Thyroid gland (tissue), 4 donors: Measurements from ENCODE around the gene BTN2A1.

Experiments
- CTCF ChIP-seq, 6 experiments: fragments of 200-600 bp in 3 of 6; fragments of 450-650 bp in 3 of 6; sonication (generic) in 3 of 6; IDR thresholded peaks; one replicate each; pipeline ENCODE4 v1.5.1; 2016 to 2019; ENCODE audit warnings: antibody characterized with exemption in 6 of 6, mild to moderate bottlenecking in 2 of 6, inconsistent platforms in 1 of 6, moderate library complexity in 1 of 6
- POLR2A ChIP-seq, 2 donors: fragments of 450-650 bp; IDR thresholded peaks; one replicate each; pipeline ENCODE4 v1.6.1; 2017; ENCODE audit warnings: antibody characterized with exemption in 2 of 2, mild to moderate bottlenecking in 2 of 2, moderate library complexity in 1 of 2

GRCh38 chr6:26470643-26471042, 12.9 kb downstream of the BTN2A1 start:
- TF ChIP-seq POLR2A (IDR thresholded peaks at IDR 0.05) (no peak), CTCF (IDR thresholded peaks at IDR 0.05) (no peak)
